HG03175 (cell line): Measurements from ENCODE around the gene VPS29.

Source experiments
- ATAC-seq: cut with Tn5 transposase; IDR thresholded peaks from one replicate; pipeline ENCODE4 v1.9.1; 2021; ENCODE audit warnings: mild to moderate bottlenecking, moderate library complexity; ENCODE audit not compliant: unreplicated experiment

VPS29 gene

GRCh38 chr12:110451263-110451662, 50.6 kb downstream of the VPS29 start:
- ATAC-seq = no peak

GRCh38 chr12:110449799-110450497, 52.0 kb downstream of the VPS29 start, which contains the start of gene ARPC3:
Gene ARPC3 (minus strand): TSS chr12:110450337. CDS start chr12:110450260, 77 bp downstream.
- ATAC-seq = peak; percentile 94

- ATAC-seq = no peak
These were observed 57.5 kb downstream of the VPS29 start for GRCh38 chr12:110444455-110444854.
